ENCODE measurements around the gene GLIS1.

The GLIS1 gene

GRCh38 chr1:53705446-53706096 is 33.4 kb downstream of the GLIS1 start:
- Histone ChIP-seq H3K9me3 (ENCODE audit: control insufficient read depth in 5 of 5, low read length in 5 of 5) (no peaks in the 10 kb centered on the region), H3K4me1 (ENCODE audit: control insufficient read depth in 5 of 5, insufficient read depth in 5 of 5, low read length in 5 of 5) (no peaks in the 10 kb centered on the region), H3K36me3 (ENCODE audit: control insufficient read depth in 5 of 5, insufficient read depth in 5 of 5, low read length in 5 of 5) (no peaks in the 10 kb centered on the region), H3K27ac (ENCODE audit: low read depth, low read length) (no peak overlapping the region), H3K27me3 (ENCODE audit: control insufficient read depth in 5 of 5, insufficient read depth in 4 of 5, low read length in 5 of 5) (peaks cover 0 to 13% (median 3%) of the 10 kb centered on the region in 5 donors), H3K9ac (ENCODE audit: low read length in 5 of 5) (no peak overlapping the region), H3K4me3 (ENCODE audit: low read depth in 1 of 5, low read length in 5 of 5) (no peak overlapping the region)

- Histone ChIP-seq H3K36me3 (ENCODE audit: control insufficient read depth in 5 of 5, insufficient read depth in 5 of 5, low read length in 5 of 5) (no peaks in the 10 kb centered on the region), H3K27ac (ENCODE audit: low read depth, low read length) (no peak overlapping the region), H3K4me1 (ENCODE audit: control insufficient read depth in 5 of 5, insufficient read depth in 5 of 5, low read length in 5 of 5) (no peaks in the 10 kb centered on the region), H3K27me3 (ENCODE audit: control insufficient read depth in 5 of 5, insufficient read depth in 4 of 5, low read length in 5 of 5) (peaks cover 0 to 13% (median 3%) of the 10 kb centered on the region in 5 donors), H3K9me3 (ENCODE audit: control insufficient read depth in 5 of 5, low read length in 5 of 5) (no peaks in the 10 kb centered on the region), H3K4me3 (ENCODE audit: low read depth in 1 of 5, low read length in 5 of 5) (no peak overlapping the region), H3K9ac (ENCODE audit: low read length in 5 of 5) (no peak overlapping the region)
These were observed 34.0 kb downstream of the GLIS1 start for GRCh38 chr1:53704804-53705445.

- H3K4me3 ChIP-seq (ENCODE audit: low read depth in 1 of 5, low read length in 5 of 5), result no peak overlapping the region
- peaks cover 0 to 13% (median 0%) of the 10 kb centered on the region in 5 donors for H3K27me3 ChIP-seq (ENCODE audit: control insufficient read depth in 5 of 5, insufficient read depth in 4 of 5, low read length in 5 of 5)
- H3K36me3 ChIP-seq (ENCODE audit: control insufficient read depth in 5 of 5, insufficient read depth in 5 of 5, low read length in 5 of 5), result no peaks in the 10 kb centered on the region
- H3K27ac ChIP-seq (ENCODE audit: low read depth, low read length), result no peak overlapping the region
- no peaks in the 10 kb centered on the region for H3K9me3 ChIP-seq (ENCODE audit: control insufficient read depth in 5 of 5, low read length in 5 of 5)
- no peak overlapping the region for H3K9ac ChIP-seq (ENCODE audit: low read length in 5 of 5)
- no peaks in the 10 kb centered on the region for H3K4me1 ChIP-seq (ENCODE audit: control insufficient read depth in 5 of 5, insufficient read depth in 5 of 5, low read length in 5 of 5)
These were observed 34.7 kb downstream of the GLIS1 start for GRCh38 chr1:53704304-53704703.

- Histone ChIP-seq H3K4me3 (ENCODE audit: low read depth in 1 of 5, low read length in 5 of 5) (no peak overlapping the region), H3K27ac (ENCODE audit: low read depth, low read length) (no peak overlapping the region), H3K9me3 (ENCODE audit: control insufficient read depth in 5 of 5, low read length in 5 of 5) (no peaks in the 10 kb centered on the region), H3K36me3 (ENCODE audit: control insufficient read depth in 5 of 5, insufficient read depth in 5 of 5, low read length in 5 of 5) (no peaks in the 10 kb centered on the region), H3K27me3 (ENCODE audit: control insufficient read depth in 5 of 5, insufficient read depth in 4 of 5, low read length in 5 of 5) (peaks cover 0 to 13% (median 0%) of the 10 kb centered on the region in 5 donors), H3K9ac (ENCODE audit: low read length in 5 of 5) (no peak overlapping the region), H3K4me1 (ENCODE audit: control insufficient read depth in 5 of 5, insufficient read depth in 5 of 5, low read length in 5 of 5) (peaks cover 0 to 3% (median 0%) of the 10 kb centered on the region in 5 donors)
These were observed 35.8 kb downstream of the GLIS1 start for GRCh38 chr1:53703174-53703573.

- Histone ChIP-seq H3K9me3 (ENCODE audit: control insufficient read depth in 5 of 5, low read length in 5 of 5) (no peaks in the 10 kb centered on the region), H3K27ac (ENCODE audit: low read depth, low read length) (no peak overlapping the region), H3K4me1 (ENCODE audit: control insufficient read depth in 5 of 5, insufficient read depth in 5 of 5, low read length in 5 of 5) (peaks cover 0 to 5% (median 0%) of the 10 kb centered on the region in 5 donors), H3K36me3 (ENCODE audit: control insufficient read depth in 5 of 5, insufficient read depth in 5 of 5, low read length in 5 of 5) (no peaks in the 10 kb centered on the region), H3K4me3 (ENCODE audit: low read depth in 1 of 5, low read length in 5 of 5) (no peak overlapping the region), H3K27me3 (ENCODE audit: control insufficient read depth in 5 of 5, insufficient read depth in 4 of 5, low read length in 5 of 5) (peaks cover 0 to 13% (median 0%) of the 10 kb centered on the region in 5 donors), H3K9ac (ENCODE audit: low read length in 5 of 5) (no peak overlapping the region)
These were observed 36.6 kb downstream of the GLIS1 start for GRCh38 chr1:53702341-53702740.

GRCh38 chr1:53700776-53701175 is 38.2 kb downstream of the GLIS1 start:
- no peak overlapping the region for H3K4me3 ChIP-seq (ENCODE audit: low read depth in 1 of 5, low read length in 5 of 5)
- H3K27me3 ChIP-seq (ENCODE audit: control insufficient read depth in 5 of 5, insufficient read depth in 4 of 5, low read length in 5 of 5), result peaks cover 0 to 7% (median 0%) of the 10 kb centered on the region in 5 donors
- peaks cover 0 to 5% (median 0%) of the 10 kb centered on the region in 5 donors for H3K4me1 ChIP-seq (ENCODE audit: control insufficient read depth in 5 of 5, insufficient read depth in 5 of 5, low read length in 5 of 5)

GRCh38 chr1:53699981-53700380 is 39.0 kb downstream of the GLIS1 start:
- H3K4me1 ChIP-seq (ENCODE audit: control insufficient read depth in 5 of 5, insufficient read depth in 5 of 5, low read length in 5 of 5), result peaks cover 0 to 5% (median 0%) of the 10 kb centered on the region in 5 donors
- H3K27ac ChIP-seq (ENCODE audit: low read depth, low read length), result no peak overlapping the region
- H3K27me3 ChIP-seq (ENCODE audit: control insufficient read depth in 5 of 5, insufficient read depth in 4 of 5, low read length in 5 of 5), result peaks cover 0 to 2% (median 0%) of the 10 kb centered on the region in 5 donors
- no peak overlapping the region for H3K4me3 ChIP-seq (ENCODE audit: low read depth in 1 of 5, low read length in 5 of 5)
- no peaks in the 10 kb centered on the region for H3K9me3 ChIP-seq (ENCODE audit: control insufficient read depth in 5 of 5, low read length in 5 of 5)
- H3K36me3 ChIP-seq (ENCODE audit: control insufficient read depth in 5 of 5, insufficient read depth in 5 of 5, low read length in 5 of 5), result no peaks in the 10 kb centered on the region
- no peak overlapping the region for H3K9ac ChIP-seq (ENCODE audit: low read length in 5 of 5)

More at GRCh38 chr1:53700776-53701175, 38.2 kb downstream of the GLIS1 start:
- Histone ChIP-seq H3K9ac (ENCODE audit: low read length in 5 of 5) (no peak overlapping the region), H3K27ac (ENCODE audit: low read depth, low read length) (no peak overlapping the region), H3K9me3 (ENCODE audit: control insufficient read depth in 5 of 5, low read length in 5 of 5) (no peaks in the 10 kb centered on the region), H3K36me3 (ENCODE audit: control insufficient read depth in 5 of 5, insufficient read depth in 5 of 5, low read length in 5 of 5) (no peaks in the 10 kb centered on the region)

- no peak overlapping the region for H3K4me3 ChIP-seq (ENCODE audit: low read depth in 1 of 5, low read length in 5 of 5)
- H3K9me3 ChIP-seq (ENCODE audit: control insufficient read depth in 5 of 5, low read length in 5 of 5), result no peaks in the 10 kb centered on the region
- H3K9ac ChIP-seq (ENCODE audit: low read length in 5 of 5), result no peak overlapping the region
- peaks cover 0 to 7% (median 0%) of the 10 kb centered on the region in 5 donors for H3K27me3 ChIP-seq (ENCODE audit: control insufficient read depth in 5 of 5, insufficient read depth in 4 of 5, low read length in 5 of 5)
- peaks cover 0 to 5% (median 0%) of the 10 kb centered on the region in 5 donors for H3K4me1 ChIP-seq (ENCODE audit: control insufficient read depth in 5 of 5, insufficient read depth in 5 of 5, low read length in 5 of 5)
- no peaks in the 10 kb centered on the region for H3K36me3 ChIP-seq (ENCODE audit: control insufficient read depth in 5 of 5, insufficient read depth in 5 of 5, low read length in 5 of 5)
- H3K27ac ChIP-seq (ENCODE audit: low read depth, low read length), result no peak overlapping the region
These were observed 40.5 kb downstream of the GLIS1 start for GRCh38 chr1:53698384-53698980.

GRCh38 chr1:53697721-53698383 is 41.1 kb downstream of the GLIS1 start:
- Histone ChIP-seq H3K36me3 (ENCODE audit: control insufficient read depth in 5 of 5, insufficient read depth in 5 of 5, low read length in 5 of 5) (no peaks in the 10 kb centered on the region), H3K9me3 (ENCODE audit: control insufficient read depth in 5 of 5, low read length in 5 of 5) (no peaks in the 10 kb centered on the region), H3K9ac (ENCODE audit: low read length in 5 of 5) (no peak overlapping the region), H3K4me3 (ENCODE audit: low read depth in 1 of 5, low read length in 5 of 5) (no peak overlapping the region), H3K27ac (ENCODE audit: low read depth, low read length) (no peak overlapping the region), H3K27me3 (ENCODE audit: control insufficient read depth in 5 of 5, insufficient read depth in 4 of 5, low read length in 5 of 5) (peaks cover 0 to 11% (median 0%) of the 10 kb centered on the region in 5 donors), H3K4me1 (ENCODE audit: control insufficient read depth in 5 of 5, insufficient read depth in 5 of 5, low read length in 5 of 5) (peaks cover 0 to 5% (median 0%) of the 10 kb centered on the region in 5 donors)

Measured in subcutaneous abdominal adipose tissue (tissue), 5 donors.